Epithelial cell of prostate (primary cell): Measurements from ENCODE around the gene DOK4.

Experiments
- DNase-seq: peaks from one replicate; pipeline ENCODE4 v3.0.0-alpha.2; 2011; ENCODE audit warnings: low read depth, low spot score
- H3K27ac ChIP-seq: fragments of 450-650 bp; 2 replicates; pipeline ENCODE4 v1.5.1; 2017; ENCODE audit warnings: mild to moderate bottlenecking

Gene DOK4

DNA sequence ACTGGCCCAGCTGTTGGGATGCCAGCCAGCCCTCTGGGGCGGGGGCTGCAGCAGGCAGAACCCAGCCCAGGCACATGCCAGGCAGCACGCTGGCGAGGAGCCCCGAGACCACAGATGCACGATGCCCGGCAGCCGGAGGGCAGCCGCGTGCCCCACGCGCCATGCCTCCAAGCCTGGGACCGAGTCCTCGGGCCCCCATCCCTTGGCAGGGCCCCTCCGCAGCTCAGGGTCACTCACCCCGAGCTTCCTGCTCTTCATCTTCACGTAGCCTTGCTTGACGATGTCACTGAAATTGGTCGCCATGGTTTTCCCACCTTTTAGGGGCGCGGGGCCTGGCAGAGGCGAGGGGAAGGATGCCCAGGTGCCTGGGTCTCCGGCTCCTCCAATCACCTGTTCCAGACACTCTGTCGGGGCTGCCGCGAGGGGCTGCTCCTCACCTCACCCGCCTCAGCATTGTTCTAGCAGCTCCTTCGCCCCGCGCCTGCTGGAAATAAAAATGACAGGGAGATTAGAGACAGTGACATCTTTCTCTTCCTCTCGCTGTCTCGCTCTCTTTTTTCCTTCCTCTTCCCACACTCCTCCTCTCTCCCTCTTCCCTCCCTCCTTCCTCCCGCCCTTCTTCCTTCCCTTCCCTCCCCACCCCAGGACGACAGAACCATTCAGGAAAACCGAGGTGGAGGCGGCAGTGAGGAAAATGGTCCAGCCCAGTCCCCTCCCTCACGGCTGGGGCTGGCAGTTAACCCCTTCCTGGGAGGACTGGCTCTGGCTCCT, 6.9 kb downstream of the DOK4 start:
- no peak overlapping the region for H3K27ac ChIP-seq
- DNase-seq, result no peak

GRCh38 chr16:57478396-57479204, 7.7 kb downstream of the DOK4 start:
- no peak for DNase-seq
- H3K27ac ChIP-seq, result no peak overlapping the region

- H3K27ac ChIP-seq, result no peak overlapping the region
- DNase-seq, result no peak
Measured at GRCh38 chr16:57477531-57478202, 8.6 kb downstream of the DOK4 start.

GRCh38 chr16:57476546-57477410, 9.5 kb downstream of the DOK4 start:
- no peak overlapping the region for H3K27ac ChIP-seq
- no peak for DNase-seq

DNA sequence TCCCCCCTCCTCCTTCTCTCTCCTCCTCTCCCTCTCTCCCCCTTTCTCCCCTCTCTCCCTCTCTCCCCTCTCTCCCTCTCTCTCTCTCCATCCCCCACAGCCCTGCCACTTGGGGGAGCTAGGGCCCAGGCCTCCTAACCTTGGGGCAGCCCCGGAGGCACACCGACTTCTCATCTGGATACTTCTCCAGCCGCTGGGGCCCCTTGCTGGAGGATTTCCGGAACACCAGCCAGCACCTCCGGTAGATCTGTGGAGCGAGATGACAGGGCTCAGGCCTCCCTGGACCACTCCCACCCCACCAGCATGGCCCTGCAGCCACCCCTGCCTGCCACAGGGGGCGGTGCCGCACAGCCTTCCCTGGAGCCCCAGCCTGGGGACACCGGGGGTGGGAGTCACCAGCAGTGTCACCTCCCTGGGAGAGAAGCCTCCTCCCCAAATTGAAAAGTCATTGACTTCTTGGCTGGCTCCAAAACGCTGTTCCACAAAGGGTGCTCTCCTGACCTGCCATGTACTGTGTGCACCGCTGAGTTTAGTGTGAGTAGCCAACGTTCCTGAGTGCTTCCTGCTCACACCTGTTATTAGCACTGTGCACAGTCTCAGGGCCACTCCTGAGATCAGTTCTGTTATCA, 10.5 kb downstream of the DOK4 start:
- no peak for DNase-seq
- no peak overlapping the region for H3K27ac ChIP-seq

GRCh38 chr16:57474671-57475661, 11.3 kb downstream of the DOK4 start:
- no peak for DNase-seq
- H3K27ac ChIP-seq, result no peak overlapping the region

DNA sequence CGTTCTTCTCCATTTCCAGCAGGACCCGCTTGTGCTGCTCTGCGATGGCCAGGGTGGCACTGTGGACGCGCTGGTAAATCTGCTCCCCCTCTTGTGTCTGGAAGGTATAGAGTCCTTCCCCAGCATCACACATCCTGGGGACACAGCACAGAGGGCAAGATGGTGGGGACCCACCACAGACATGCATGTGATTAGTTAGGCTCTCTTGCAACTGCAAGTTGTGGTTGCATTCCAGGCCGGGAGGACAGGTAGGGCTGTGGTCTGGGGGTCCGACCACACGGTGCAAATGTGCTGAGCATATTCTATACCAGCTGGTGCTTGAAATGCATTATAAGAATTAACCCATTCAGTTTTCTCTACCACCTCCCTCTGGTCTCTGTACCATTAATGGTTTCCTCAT, 12.4 kb downstream of the DOK4 start:
- H3K27ac ChIP-seq, result no peak overlapping the region
- no peak for DNase-seq

DNA sequence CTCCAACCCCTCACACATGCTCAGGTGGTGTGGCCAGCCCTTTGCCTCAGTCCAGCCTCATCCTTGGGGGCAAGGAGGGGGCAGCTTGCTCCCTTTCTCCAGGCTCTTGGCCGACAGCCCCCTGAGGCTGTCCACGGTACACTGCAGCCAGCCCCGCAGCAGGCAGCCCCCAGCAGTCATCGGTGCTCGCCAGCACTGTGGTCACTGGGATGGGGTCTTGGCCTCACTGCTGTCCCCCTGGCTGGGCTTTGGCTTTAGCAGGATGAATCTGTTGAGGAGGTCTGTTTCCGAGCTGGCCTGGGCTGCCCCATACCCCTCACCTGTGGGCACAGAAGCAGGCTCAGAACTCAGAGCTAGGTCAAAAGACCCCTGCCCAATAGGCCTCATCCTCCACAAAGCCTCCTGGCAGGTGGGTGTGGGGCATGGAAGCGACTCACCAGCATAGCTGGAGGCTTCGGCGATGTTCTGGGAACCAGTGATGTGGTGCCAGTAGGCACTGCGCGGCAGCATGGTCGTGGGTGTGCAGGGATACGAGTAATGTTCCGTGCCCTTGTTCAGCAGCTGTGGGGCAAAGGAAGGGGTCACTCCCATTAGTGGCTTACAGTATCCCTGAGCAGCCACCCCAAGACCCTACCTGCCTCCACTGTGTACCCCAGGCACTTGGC, 13.0 kb downstream of the DOK4 start:
- no peak overlapping the region for H3K27ac ChIP-seq

GRCh38 chr16:57472665-57473060, 13.6 kb downstream of the DOK4 start:
- no peak overlapping the region for H3K27ac ChIP-seq
- DNase-seq, result no peak

More for the DNA sequence above, 13.0 kb downstream of the DOK4 start:
- DNase-seq, result no peak

- no peak overlapping the region for H3K27ac ChIP-seq
- no peak for DNase-seq
Measured at GRCh38 chr16:57471852-57472664, 14.2 kb downstream of the DOK4 start.

DNA sequence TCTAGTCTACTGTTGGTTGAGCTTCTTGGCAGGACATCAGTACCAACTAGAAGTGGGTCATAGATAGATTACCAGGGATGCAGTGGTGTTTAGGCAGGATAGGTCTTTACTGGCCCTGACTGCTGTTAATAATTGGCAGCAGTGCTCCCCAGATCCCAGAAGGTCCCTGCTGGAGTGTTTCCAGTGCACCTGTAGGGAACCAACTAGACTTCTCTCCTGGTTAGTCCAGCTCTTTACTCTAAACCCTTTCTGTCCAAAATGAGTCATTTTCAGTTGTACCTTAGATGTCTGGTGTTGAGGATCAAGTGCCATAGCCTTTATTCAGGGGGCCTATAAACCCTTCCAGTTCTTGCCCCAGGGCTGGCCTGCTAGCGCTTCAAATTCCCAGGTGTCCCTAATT, 15.1 kb downstream of the DOK4 start:
- DNase-seq, result no peak
- H3K27ac ChIP-seq, result no peak overlapping the region

- no peak overlapping the region for H3K27ac ChIP-seq
- DNase-seq, result no peak
Measured at GRCh38 chr16:57470711-57471110, 15.6 kb downstream of the DOK4 start.

DNA sequence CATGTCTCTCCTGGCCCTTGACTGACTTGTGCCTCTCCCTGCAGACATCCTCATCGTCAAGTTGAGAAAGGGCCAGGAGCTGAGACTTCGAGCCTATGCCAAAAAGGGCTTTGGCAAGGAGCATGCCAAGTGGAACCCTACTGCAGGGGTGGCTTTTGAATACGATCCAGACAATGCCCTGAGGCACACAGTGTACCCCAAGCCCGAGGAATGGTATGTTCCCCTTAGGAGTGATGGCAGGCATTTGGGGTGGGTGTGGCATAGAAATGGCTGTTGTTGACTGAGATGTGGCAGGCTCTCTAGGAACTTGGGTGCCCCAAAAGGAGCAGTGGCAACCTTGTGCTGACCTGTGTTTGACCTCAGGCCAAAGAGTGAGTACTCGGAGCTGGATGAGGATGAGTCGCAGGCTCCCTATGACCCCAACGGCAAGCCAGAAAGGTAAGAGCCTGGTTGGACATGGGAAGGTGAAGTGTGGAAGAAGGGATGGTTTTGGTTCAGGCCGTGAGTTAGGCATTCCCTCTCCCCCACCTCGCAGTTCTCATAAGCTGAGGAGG, 16.3 kb downstream of the DOK4 start:
- no peak overlapping the region for H3K27ac ChIP-seq

GRCh38 chr16:57469046-57469445, 17.2 kb downstream of the DOK4 start:
- DNase-seq, result no peak
- H3K27ac ChIP-seq, result no peak overlapping the region

More for the DNA sequence above, 16.3 kb downstream of the DOK4 start:
- DNase-seq, result no peak

DNA sequence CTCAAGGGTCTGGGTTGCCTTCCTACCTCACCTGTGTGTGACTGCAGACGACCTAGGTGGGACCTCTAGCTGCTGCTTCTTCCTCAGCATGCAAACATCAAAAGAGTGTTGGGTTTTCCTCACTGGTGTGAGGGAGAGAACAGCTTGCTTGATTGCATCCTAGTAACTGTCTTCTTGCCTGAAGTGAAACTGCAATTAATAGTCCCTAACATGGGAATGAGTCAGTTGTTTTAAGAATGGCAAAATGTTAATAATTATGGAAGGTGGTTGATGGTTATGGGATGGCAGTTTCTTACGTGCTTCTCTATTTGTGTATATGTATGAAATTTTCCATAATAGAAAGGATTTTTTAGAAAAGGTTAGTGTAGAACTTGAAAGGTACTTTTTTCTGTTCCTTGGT, 17.9 kb downstream of the DOK4 start:
- no peak for DNase-seq
- no peak overlapping the region for H3K27ac ChIP-seq

DNA sequence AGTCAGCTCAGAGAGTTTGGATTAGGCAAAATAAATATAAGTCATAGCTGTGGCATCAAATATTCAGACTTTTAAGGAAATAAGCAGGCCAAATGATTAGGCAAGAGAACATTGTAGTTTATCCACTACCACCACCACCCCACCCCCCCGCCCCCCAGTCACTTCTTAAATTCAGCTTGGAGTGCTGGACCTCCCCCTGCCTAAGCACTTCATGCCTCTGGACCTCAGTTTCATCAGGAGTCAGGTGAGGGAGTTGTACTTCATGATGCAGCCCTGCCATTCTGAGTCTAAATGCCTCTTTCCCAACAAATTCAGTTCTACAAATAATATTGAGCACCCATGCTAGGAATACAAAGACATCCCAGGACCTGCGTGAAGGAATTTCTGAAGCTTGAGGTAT, 21.8 kb downstream of the DOK4 start:
- no peak for DNase-seq
- H3K27ac ChIP-seq, result no peak overlapping the region

GRCh38 chr16:57462978-57463362, 23.3 kb downstream of the DOK4 start:
- no peak for DNase-seq
- H3K27ac ChIP-seq, result peak overlapping the region; percentile 17
